GM12873 (cell line): ENCODE results near the gene DDX24.

Experiments
- TF ChIP-seq, protein P1 (sequence below): IDR thresholded peaks from 2 replicates; pipeline ENCODE4 v1.5.1; 2012; ENCODE audit warnings: low read depth, mild to moderate bottlenecking, moderate library complexity, low read length, control low read depth; ENCODE audit not compliant: insufficient read depth; ENCODE audit errors: missing control alignments

The DDX24 gene

GRCh38 chr14:94093418-94093817 lies 12.4 kb upstream of the DDX24 start:
- TF ChIP-seq, protein P1, sequence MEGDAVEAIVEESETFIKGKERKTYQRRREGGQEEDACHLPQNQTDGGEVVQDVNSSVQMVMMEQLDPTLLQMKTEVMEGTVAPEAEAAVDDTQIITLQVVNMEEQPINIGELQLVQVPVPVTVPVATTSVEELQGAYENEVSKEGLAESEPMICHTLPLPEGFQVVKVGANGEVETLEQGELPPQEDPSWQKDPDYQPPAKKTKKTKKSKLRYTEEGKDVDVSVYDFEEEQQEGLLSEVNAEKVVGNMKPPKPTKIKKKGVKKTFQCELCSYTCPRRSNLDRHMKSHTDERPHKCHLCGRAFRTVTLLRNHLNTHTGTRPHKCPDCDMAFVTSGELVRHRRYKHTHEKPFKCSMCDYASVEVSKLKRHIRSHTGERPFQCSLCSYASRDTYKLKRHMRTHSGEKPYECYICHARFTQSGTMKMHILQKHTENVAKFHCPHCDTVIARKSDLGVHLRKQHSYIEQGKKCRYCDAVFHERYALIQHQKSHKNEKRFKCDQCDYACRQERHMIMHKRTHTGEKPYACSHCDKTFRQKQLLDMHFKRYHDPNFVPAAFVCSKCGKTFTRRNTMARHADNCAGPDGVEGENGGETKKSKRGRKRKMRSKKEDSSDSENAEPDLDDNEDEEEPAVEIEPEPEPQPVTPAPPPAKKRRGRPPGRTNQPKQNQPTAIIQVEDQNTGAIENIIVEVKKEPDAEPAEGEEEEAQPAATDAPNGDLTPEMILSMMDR = no peak

DNA sequence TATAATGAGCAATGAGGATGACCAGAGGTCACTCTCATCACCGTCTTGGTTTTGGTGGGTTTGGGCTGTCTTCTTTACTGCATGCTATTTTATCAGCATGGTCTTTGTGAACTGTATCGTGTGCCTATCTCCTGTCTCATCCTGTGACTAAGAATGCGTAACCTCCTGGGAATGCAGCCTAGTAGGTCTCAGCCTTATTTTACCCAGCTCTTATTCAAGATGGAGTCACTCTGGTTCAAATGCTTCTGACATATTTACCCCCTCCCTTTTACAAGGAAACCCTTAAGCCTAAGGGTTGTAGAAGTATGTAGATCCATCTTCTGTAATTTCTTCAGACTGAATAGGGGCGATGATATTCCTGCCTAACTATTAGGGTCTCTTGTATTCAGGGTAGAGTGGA lies 8.5 kb upstream of the DDX24 start:
- TF ChIP-seq, protein P1 = no peak

GRCh38 chr14:94088516-94088915 lies 7.5 kb upstream of the DDX24 start:
- TF ChIP-seq, protein P1 = no peak

GRCh38 chr14:94087891-94088290 lies 6.9 kb upstream of the DDX24 start:
- TF ChIP-seq, protein P1 = no peak

GRCh38 chr14:94081386-94081820 lies 401 bp upstream of the DDX24 start:
- TF ChIP-seq, protein P1 = no peak

GRCh38 chr14:94079891-94080620 lies 946 bp downstream of the DDX24 start:
- TF ChIP-seq, protein P1 = no peak

GRCh38 chr14:94077823-94078222 lies 3.2 kb downstream of the DDX24 start:
- TF ChIP-seq, protein P1 = no peak
